Pancreas (tissue), 10 donors: ENCODE measurements around the gene SHROOM3. TPM values are rescaled to one million over a fixed set of nuclear protein-coding genes. Genes with fewer than 3 reads are reported as not detected.
"Not testable (repeated sequence)": the region's sequence is repeated elsewhere in the genome, so short reads cannot be mapped to it uniquely, and the experiment has no call there.

Experiments
- ATAC-seq, 4 donors: fragments of 200-7000 bp; cut with Tn5 transposase; one replicate each; pipeline versions ENCODE4 v1.8.0 to v1.9.1; 2020; ENCODE audit warnings: mild to moderate bottlenecking in 4 of 4, moderate library complexity in 4 of 4
- DNase-seq, 6 donors: peaks; one replicate each; pipeline ENCODE4 v3.0.0-alpha.2; 2020
- FAIRE-seq: peaks from 2 replicates; lab custom pipeline; 2012; peaks lifted over from hg19 to GRCh38; lab: Jason Lieb, UNC
- H3K27ac ChIP-seq, 4 donors: fragments of 200-600 bp; sonication (generic); 1 replicate in 3 of 4; 2 replicates in 1 of 4; pipeline versions ENCODE4 v1.5.0 to v1.8.0; 2020
- H3K27me3 ChIP-seq, 4 donors: fragments of 200-600 bp; one replicate each; pipeline ENCODE4 v1.8.0; 2021
- H3K36me3 ChIP-seq, 3 donors: fragments of 200-600 bp; sonication (generic) in 1 of 3; one replicate each; pipeline versions ENCODE4 v1.5.0 to v1.8.0; 2020 to 2021
- H3K4me1 ChIP-seq, 3 donors: fragments of 200-600 bp; one replicate each; pipeline ENCODE4 v1.8.0; 2021
- H3K4me3 ChIP-seq, 4 donors: fragments of 200-600 bp; sonication (generic) in 2 of 4; one replicate each; pipeline versions ENCODE4 v1.5.0 to v1.8.0; 2020 to 2021
- H3K9me3 ChIP-seq, 4 donors: fragments of 200-600 bp; one replicate each; pipeline ENCODE4 v1.8.0; 2021
- CTCF ChIP-seq, 4 donors: fragments of 200-600 bp; sonication (generic) in 3 of 4; IDR thresholded peaks; one replicate each; pipeline versions ENCODE4 v1.5.0 to v1.8.0; 2021; ENCODE audit warnings: antibody characterized with exemption in 4 of 4
- WGBS, 2 donors: extraction: QIAGEN DNeasy Blood & Tissue Kit; methylation state at CpG; one replicate each; pipeline ENCODE4 v1.1.7; 2013; 5-methylcytosine and 5-hydroxymethylcytosine counted together
- intact Hi-C, 3 donors: fragments of 100-400 bp; cut with DNase I; formaldehyde crosslinking; loops; one replicate each; pipeline versions ENCODE4 v1.11.1 to v1.14.2; 2022
- polyA plus RNA-seq, 2 donors: library from polyadenylated mRNA; stranded (reverse); fragments of 200-250 nt; gene quantifications; one replicate each; pipeline ENCODE4 v1.2.3, GENCODE V29; 2013
- total RNA-seq, 6 donors: library from RNA; stranded (reverse); fragmentation: NEBNext Ultra II Directional in 4 of 6; extraction: Animal tissue kit (Norgen Biotek cat#: 25700) in 4 of 6; gene quantifications; one replicate each; pipeline versions ENCODE4 v1.2.1 to v1.2.4, GENCODE V29; 2021 to 2023
- donor health status: healthy with polysubstance abuse.
- donor health status: DM: no; HTN: no; CAD: no; lungs with moderate emphysema.
- donor health status: DM: no; HTN: no; CAD: no.
- donor health status: control.
- donor health status: control.
- donor health status: Bipolar disorder and iron deficiency.
- donor health status: DM: yes; HTN: yes; CAD: no.
- donor health status: DM: no; HTN: no; CAD: no.
- donor health status: DM: no; HTN: no; CAD: no.
- donor health status: DM: yes; HTN: yes; CAD: no.

Gene SHROOM3
- total and polyA plus RNA-seq, 8 donors = 6.2 to 43.5 (median 17.1) TPM

DNA sequence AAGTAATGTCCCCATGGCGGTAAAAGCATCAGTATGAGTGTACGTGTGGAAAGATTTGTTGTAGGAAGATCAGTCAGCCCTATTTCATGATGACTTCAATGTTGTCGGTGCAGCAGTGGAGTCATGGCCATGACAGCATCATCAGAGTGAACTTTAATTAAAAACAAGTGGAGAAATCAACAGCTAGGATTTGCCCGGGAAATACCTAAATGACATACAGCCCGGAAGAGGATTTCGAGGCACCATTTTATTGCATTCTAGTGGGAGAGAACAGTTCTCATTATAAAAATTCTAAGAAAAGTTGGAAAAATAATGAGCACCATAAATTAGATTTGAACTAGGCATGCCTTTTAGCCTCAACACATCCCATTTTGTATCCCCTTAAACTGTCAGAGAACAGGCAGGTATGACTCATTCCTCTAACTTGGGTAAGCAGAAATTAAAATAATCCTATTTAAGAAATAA, 170.1 kb downstream of the SHROOM3 start:
- DNase-seq (no peak), ATAC-seq (no peak), FAIRE-seq (no peak)
- Histone ChIP-seq H3K36me3 (no peaks in the 10 kb centered on the region), H3K4me1 (peaks cover 0 to 23% (median 17%) of the 10 kb centered on the region in 3 donors), H3K27ac (no peak overlapping the region), H3K27me3 (no peaks in the 10 kb centered on the region), H3K4me3 (no peak overlapping the region), H3K9me3 (no peaks in the 10 kb centered on the region)
- TF ChIP-seq CTCF (IDR thresholded peaks at IDR 0.05) = no peak
- 91 to 95% methylated on average over 6 of the region's 6 CpGs for WGBS, 2 donors
- intact Hi-C loops = no loop called here

DNA sequence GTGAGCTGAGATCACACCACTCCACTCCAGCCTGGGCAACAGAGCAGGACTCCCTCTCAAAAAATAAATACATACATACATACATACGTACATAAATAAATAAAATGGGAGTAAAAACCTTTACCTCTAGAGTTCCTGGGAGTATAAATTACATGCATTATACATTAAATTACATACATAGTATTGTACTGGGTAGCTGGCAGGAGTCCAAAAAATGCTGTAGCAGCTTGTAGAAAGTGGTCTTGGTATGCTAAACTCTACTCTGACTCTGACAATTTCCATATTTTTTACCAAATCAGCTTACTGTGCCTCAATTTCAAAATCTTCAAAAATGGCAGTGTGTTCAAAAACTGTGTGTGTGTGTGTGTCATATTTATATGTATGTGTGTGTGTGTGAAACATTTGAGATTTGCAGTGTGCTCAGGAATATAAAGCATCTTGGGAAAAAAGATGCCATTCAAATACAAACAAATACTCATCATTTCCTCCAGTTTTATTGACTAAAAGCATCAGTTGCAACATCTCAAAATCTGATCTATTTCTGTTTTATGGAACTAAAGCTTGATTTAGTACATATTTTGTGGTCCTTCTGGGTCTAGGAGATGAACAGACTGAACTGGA, 171.7 kb downstream of the SHROOM3 start:
- no peaks in the 10 kb centered on the region for H3K9me3 ChIP-seq
- ATAC-seq = no peak
- no peaks in the 10 kb centered on the region for H3K36me3 ChIP-seq
- TF ChIP-seq CTCF (IDR thresholded peaks at IDR 0.05) = no peak
- peaks cover 4 to 18% (median 14%) of the 10 kb centered on the region in 3 donors for H3K4me1 ChIP-seq
- WGBS, 2 donors = 95 to 96% methylated on average over 1 of the region's 1 CpG
- H3K4me3 ChIP-seq = no peak overlapping the region
- intact Hi-C loops = no loop called here
- H3K27me3 ChIP-seq = no peaks in the 10 kb centered on the region
- DNase-seq = no peak
- no peak overlapping the region for H3K27ac ChIP-seq
- FAIRE-seq = no peak

DNA sequence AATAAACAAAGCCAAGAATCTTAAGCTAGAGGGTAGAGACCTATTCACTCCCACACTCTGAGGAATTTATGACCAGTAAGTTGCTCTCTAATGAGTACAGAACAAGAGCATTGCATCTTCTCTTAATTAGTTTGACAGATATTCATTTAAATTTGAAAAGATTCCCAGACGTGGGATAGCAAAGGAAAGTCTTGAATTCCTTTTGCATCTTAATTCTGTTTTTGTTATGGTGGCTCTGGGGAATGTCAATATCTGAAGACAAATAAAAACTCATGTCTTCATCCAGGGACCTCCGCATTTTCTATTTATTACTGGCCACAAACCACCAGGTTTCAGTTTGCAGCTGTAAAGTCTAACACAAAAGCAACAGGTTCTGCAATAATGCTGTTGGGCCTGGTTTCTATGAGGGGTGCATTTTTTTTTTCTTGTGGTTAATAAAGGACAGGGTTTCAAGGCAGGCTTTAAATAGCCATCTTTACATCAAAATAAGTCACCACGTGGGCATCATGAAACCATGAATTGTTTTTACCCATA, 172.3 kb downstream of the SHROOM3 start:
- Histone ChIP-seq H3K4me1 (peaks cover 4 to 18% (median 14%) of the 10 kb centered on the region in 3 donors), H3K36me3 (no peaks in the 10 kb centered on the region), H3K4me3 (no peak overlapping the region), H3K27ac (no peak overlapping the region), H3K9me3 (no peaks in the 10 kb centered on the region), H3K27me3 (no peaks in the 10 kb centered on the region)
- DNase-seq (no peak), FAIRE-seq (no peak), ATAC-seq (no peak)
- WGBS, 2 donors = 74 to 76% methylated on average over 3 of the region's 3 CpGs
- intact Hi-C loops = no loop called here
- TF ChIP-seq CTCF (IDR thresholded peaks at IDR 0.05) = no peak

DNA sequence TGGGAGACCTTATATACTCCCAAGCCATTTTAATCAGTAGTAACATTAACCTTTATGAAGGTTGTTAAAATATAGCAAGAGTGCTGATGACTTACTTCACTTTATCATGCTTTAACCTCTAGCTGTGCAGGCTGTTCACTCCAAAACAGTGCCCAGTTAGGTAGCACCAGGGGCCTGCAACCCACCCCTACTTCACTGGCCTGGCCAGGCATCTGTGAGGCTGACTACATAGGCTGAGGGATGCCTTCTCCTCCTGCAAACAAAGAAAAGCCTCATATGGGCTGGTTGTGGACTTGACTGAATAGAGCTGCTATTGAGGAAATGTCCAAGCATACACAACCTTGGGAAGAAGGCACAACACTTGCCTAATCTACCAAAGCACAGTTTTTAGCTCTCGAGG, 172.8 kb downstream of the SHROOM3 start:
- no peak for TF ChIP-seq CTCF (IDR thresholded peaks at IDR 0.05)
- no peaks in the 10 kb centered on the region for H3K9me3 ChIP-seq
- H3K4me3 ChIP-seq = no peak overlapping the region
- DNase-seq = no peak
- no peaks in the 10 kb centered on the region for H3K36me3 ChIP-seq
- intact Hi-C loops = no loop called here
- FAIRE-seq = no peak
- no peak for ATAC-seq
- no peak overlapping the region for H3K27ac ChIP-seq
- peaks cover 4 to 18% (median 16%) of the 10 kb centered on the region in 3 donors for H3K4me1 ChIP-seq
- no peaks in the 10 kb centered on the region for H3K27me3 ChIP-seq
- whole genome bisulfite sequencing, 2 donors = 97 to 100% methylated on average over 1 of the region's 1 CpG

GRCh38 chr4:76608549-76608948, 173.5 kb downstream of the SHROOM3 start:
- ATAC-seq = peak in 2 of 4 donors; percentile 25 to 35
- H3K9me3 ChIP-seq, intact Hi-C loops, H3K27me3 ChIP-seq, DNase-seq, H3K36me3 ChIP-seq, H3K27ac ChIP-seq, H3K4me3 ChIP-seq, FAIRE-seq: not testable (repeated sequence)
- H3K4me1 ChIP-seq = peaks cover 4 to 18% (median 16%) of the 10 kb centered on the region in 3 donors
